Limb (tissue), 2 donors: Measurements from ENCODE around the gene CCDC88A.
"Not testable (repeated sequence)": the region's sequence is repeated elsewhere in the genome, so short reads cannot be mapped to it uniquely, and the experiment has no call there.

ENCODE experiments used
- DNase-seq, 2 donors: peaks; one replicate each; pipeline ENCODE4 v3.0.0-alpha.2; 2016; ENCODE audit errors: extremely low spot score in 2 of 2

Gene CCDC88A

DNA sequence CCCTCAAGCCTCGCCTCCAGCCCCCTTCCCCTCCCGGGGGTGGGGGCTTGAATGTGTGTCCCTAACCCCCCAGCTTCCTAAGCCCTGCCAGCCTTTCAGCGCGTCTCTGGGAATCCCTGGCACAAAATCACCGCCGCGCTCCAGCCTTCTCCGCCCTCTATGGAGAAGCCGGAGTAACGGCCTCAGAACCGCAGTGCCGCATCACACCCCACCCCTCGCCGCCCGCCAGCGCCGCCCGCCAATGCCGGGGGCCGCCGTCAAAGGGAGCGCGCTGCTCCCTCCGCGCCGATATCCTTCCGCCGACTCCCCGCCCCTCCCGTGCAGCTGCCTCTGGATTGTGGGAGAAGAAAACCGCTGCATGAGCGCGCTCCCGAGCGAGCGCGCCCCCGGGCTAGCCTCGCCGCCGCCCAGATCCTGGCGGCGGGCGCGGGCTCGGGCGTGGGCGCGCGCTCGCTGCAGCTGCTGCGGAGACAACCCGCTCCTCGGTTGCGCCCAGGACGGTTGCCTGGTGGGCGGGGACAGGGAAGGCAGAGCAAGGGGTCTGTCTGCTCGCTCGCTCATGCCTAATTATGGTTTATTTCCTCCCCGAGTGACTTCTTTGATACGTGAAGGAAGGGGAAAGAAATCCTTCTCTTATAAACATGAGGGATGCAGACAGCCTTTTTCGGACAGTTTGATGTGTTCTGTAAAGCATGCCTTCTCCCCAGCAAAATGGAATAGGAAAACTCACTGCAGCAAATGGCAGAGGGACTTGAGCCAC is at the start of gene CCDC88A:
Gene CCDC88A, minus strand, starts transcription at position 178 of the 760 bp plus-strand sequence. CDS start 777 bp downstream, outside the sequence.
- DNase-seq, result peak; percentile 97 to 100

- DNase-seq, result no peak
Observed at GRCh38 chr2:55461679-55462078, 42.0 kb upstream of the CCDC88A start.

- DNase-seq, result no peak
Observed at GRCh38 chr2:55460562-55460961, 40.9 kb upstream of the CCDC88A start.

DNA sequence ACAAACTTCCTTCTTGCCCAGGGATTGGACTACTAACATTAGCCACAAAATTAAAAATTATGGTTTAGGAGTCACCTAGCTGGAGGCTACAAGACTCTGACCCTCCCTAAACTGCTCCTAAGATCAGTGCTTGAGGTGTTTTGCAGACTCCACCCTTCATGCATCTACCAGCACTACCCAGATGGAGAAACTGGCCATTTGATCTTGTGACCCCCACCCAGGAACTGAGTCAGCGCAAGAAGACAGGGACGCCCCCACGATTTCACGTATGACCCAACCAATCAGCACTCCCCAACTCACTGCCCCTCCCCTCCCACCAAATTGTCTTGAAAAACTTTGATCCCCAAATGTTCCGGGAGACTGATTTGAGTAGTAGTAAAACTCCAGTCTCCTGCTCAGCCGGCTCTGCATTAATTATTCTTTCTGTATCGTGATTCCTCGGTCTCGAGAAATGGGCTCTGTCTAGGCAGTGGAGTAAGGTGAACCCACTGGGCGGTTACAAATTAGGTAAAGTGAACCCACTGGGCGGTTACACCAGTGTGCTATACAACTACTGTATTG is 40.1 kb upstream of the CCDC88A start:
- no peak for DNase-seq

DNA sequence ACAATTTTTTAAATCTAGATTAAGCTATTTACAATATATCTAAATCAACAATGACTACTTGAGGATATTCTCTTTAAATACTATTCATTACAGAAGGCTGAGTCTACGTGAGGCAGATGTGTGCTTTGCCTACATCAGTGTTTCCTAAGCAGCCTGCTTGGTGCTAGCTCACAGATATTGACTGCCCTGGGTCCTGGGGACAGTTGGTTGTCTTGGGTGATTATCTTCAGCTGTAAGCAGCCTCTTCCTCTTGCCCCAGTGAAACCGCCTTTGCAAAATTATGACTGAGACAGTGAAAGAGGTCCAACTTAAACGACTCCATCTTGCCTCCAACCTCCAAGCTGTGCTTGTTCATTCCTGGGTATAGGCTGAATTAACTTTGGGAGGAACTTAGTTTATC is 39.6 kb upstream of the CCDC88A start:
- DNase-seq, result no peak

DNA sequence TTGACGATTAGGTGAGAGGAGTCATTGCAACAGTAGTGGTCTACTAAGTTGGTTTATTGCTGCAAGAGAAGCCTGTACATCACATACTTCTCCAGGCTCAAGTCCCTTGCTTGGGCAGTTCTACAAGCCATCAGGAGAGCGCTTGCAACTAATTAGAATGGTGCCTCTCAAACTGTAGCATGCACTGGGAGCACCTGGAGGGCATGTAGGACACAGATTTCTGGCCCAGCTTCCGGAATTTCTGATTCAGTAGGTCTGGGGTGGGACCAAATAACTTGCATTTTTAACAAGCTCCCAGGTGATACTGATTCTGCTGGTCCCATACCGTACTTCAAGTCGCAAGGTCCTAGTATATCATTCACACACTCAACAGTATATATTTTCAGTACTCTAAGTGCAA is 34.5 kb upstream of the CCDC88A start:
- DNase-seq, result no peak

GRCh38 chr2:55452879-55453278 is 33.2 kb upstream of the CCDC88A start:
- no peak for DNase-seq

- peak in 1 of 2 donors; percentile 9 for DNase-seq
Observed at GRCh38 chr2:55451699-55452098, 32.0 kb upstream of the CCDC88A start.

- DNase-seq, result not testable (repeated sequence)
Observed at GRCh38 chr2:55450014-55450413, 30.4 kb upstream of the CCDC88A start.

DNA sequence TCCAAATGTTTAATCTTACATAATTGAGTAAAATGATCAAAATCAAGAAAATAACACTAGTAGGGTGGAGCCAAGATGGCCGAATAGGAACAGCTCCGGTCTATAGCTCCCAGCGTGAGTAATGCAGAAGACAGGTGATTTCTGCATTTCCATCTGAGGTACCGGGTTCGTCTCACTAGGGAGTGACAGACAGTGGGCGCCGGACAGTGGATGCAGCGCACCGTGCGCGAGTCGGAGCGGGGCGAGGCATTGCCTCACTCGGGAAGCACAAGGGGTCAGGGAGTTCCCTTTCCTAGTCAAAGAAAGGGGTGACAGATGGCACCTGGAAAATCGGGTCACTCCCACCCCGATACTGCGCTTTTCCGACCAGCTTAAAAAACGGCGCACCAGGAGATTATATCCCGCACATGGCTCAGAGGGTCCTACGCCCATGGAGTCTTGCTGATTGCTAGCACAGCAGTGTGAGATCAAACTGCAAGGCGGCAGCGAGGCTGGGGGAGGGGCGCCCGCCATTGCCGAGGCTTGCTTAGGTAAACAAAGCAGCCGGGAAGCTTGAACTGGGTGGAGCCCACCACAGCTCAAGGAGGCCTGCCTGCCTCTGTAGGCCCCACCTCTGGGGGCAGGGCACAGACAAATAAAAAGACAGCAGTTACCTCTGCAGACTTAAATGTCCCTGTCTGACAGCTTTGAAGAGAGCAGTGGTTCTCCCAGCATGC is 22.5 kb upstream of the CCDC88A start:
- not testable (repeated sequence) for DNase-seq

DNA sequence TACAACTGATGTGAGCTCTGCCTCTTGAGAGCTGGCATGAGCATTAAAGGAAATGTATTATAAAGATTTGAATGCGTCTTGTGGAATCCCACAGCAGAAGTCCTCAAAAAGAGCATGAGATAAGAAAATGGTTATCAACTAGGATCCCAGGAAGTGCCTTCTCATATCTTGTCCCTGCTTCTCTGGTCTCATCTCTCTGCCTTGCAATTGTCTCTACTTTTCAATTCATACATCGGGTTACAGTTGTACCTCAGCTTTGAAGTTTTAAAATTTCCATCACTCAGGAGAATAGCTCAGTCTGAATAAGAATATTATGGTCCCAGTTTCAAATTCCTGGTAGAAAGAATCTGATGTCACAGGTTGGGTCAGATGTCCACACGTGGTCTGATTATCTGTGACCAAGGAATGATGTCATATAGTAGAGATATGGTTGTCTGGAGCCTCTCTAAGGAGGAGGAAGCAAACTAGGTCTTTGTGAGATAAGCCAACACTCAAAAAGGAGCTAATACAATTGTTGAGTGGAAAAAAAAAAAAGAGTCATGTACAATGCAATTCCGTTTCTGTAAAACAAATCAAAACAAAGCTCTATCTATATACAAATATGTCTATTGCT is 21.7 kb upstream of the CCDC88A start:
- DNase-seq, result no peak

GRCh38 chr2:55439101-55439397 is 19.4 kb upstream of the CCDC88A start:
- no peak for DNase-seq

GRCh38 chr2:55438391-55439100 is 18.9 kb upstream of the CCDC88A start:
- DNase-seq, result no peak

DNA sequence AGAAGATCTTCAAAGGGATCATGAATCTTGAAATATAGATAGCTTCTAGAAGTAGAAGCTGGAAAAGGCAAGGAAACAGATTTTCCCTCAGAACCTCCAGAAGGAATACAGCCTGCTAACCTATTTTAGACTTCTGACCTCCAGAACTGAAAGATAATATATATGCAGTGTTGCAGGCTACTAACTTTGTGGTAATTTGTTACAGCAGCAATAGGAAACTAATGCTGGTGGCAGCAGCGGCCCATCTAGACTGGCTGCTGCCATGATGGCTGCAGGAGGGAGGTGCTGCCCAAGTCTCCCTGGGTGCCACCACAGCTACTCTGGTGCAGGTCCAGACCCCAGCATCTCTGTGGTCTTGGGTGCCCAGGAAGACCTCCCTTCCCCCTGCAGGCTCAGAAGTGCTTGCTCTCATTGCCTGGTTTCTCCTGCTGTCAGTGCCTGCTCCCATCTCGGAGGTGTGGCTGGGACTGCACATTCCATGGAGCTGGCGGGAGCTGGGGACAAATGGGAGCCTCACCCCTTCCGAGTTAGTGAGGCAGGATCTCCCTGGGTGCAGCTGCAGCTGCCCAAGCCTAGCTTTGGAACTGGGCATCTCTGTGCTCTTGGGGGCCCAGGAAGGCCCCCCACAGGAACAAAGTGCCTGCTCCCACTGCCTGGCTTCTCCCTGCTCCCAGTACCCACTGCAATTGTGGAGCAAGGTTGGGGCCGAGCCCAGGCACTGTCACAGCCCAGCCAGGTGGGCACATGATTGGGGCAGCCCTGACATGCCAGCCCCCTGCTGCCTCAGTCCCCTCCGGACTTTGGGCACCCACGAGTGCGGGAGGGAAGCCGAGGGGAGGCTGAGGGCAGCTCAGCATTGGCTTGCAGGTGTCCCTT is 18.1 kb upstream of the CCDC88A start:
- no peak for DNase-seq

DNA sequence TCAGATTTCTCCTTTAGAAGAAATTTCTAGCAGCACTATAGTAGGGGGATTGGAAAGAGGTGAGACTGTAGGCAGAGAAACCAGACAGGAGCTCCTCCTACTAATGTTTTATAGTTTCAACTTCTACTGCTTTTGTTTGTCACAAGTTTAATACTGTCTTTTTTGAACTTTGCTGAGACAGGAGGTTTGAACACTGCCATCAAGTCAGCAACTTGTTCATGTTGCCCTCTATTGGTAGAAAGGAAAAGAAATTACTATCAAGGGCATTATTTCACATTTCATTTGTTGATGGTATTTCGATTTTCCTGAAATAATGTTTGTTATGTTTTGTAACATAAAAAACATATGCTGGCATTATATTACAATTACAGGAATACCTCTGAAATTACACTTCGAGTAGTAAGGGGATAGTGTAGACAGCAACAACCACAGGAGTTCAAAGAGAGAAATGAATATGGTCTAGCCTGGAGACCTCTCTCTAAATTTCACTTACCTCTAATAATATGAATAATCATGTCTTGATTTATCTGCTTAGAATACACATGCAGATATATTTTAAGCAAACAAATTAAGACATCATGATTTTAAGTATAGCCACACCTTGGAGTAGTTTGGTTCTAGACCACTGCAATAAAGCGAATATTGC is 12.4 kb upstream of the CCDC88A start:
- peak in 1 of 2 donors; percentile 37 for DNase-seq

- DNase-seq, result no peak
Observed at GRCh38 chr2:55430211-55430975, 10.7 kb upstream of the CCDC88A start.

DNA sequence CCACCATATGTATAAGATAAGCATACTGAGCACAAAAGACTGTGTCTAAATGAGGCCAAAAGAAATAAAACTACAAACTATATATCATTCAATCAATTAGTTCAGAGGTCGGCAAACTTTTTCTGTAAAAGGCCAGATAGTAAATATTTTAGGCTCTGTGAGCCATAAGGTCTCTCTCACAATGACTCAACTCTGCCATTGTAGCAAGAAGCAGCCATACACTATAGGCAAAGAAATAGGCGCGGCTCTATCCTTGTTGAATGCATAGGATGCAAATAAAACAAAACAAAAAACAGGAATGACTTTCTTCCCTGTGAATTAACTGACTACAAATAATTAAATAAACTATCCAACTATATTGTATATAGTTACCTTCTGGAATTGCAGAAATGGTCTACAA is 8.6 kb upstream of the CCDC88A start:
- DNase-seq, result no peak

GRCh38 chr2:55425431-55425831 is 5.8 kb upstream of the CCDC88A start:
- no peak for DNase-seq

DNA sequence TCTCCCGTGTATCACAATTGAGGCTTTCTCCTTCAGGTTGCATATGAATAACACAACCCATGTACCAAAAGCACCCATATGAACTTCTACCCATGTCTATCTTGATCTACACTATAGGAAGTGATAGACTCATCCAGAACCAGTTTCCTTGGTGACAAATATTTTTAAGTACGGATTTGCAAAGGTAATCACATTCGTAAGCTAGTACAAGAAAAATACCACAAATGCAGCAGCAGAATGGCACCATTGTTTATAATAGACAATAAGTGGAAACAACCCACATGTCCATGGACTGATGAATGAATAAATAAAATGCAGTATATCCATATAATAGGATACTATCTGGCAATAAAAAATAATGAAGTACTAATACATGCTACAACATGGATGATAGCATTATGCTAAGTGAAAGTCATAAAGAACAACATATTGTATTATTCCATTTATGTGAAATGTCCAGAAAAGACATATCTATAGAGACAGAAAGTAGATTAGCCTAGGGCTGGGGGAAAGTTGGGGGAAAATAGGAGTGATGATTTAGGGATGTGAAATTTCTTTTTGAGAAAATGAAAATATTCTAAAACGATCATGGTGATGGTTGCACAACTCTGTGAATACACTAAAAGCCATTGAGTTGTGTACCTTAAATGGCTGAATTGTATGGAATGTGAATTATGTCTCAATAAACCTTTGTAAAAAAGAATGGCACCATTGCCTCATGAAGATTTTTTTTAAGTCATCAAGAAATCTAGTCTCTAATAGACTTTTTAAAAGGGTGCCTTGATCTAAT is 3.4 kb upstream of the CCDC88A start:
- no peak for DNase-seq
